ENCODE measurements around the gene CDKN1C.

Gene CDKN1C

DNA sequence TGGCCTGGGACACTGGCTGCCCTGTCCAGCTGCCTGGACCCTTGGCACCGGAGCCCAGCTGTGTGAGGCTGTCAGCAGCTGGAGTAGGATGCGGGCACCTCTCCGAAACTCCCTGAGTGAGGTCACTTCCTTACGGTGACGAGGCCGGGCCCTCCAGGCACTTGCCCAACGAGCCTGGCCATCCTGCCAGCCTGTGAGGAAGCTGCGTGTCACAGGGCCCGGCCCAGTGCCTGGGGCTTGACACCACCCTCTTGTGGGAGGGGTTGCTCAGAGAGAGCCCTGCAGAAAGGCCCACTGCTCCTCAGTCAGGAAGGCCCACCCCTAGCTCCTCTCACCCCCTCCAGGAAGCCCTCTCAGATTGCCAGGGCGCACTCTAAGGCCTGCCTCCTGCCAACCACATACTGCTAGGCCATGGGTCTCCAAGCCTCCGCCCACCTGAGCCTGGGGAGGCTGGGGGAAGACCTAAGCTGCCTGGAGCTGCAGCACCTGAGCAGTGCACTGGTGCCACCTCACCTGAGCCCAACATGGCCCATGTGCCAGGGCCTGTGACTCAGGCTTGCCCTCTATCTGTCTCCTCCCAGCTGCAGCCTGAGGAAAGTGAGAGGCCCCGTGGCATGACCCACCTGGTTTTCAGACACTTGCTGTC is 47.9 kb upstream of the CDKN1C start:
- Histone ChIP-seq H2AFZ (ENCODE audit: low read length) (peak overlapping the region; percentile 62; the same call in 1 of the 2 replicates), H4K20me1 (ENCODE audit: insufficient read depth, low read length) (no peaks in the 10 kb centered on the region), H3K79me2 (ENCODE audit: low read length) (no peaks in the 10 kb centered on the region), H3K9me2 (replicated peaks; ENCODE audit: insufficient read depth, low read length) (no peaks in the 10 kb centered on the region), H3K4me3 (ENCODE audit: low read length) (no peak overlapping the region), H3K27ac (ENCODE audit: low read length) (peak overlapping the region; percentile 81), H3K9ac (ENCODE audit: low read length) (peak overlapping the region; percentile 50), H3K9me3 (replicated peaks; ENCODE audit: insufficient read depth, low read length) (no peaks in the 10 kb centered on the region), H3F3A (ENCODE audit: insufficient read depth, low read length) (peaks cover 21% of the 10 kb centered on the region), H3K4me1 (ENCODE audit: low read length) (peaks cover 19% of the 10 kb centered on the region), H3K27me3 (replicated peaks; ENCODE audit: insufficient read depth, low read length) (peaks cover 15% of the 10 kb centered on the region), H3K36me3 (replicated peaks; ENCODE audit: insufficient read depth, low read length) (no peaks in the 10 kb centered on the region), H3K4me2 (ENCODE audit: low read depth, low read length) (peak overlapping the region; percentile 31)
- peak; percentile 87 for DNase-seq
- TF ChIP-seq, protein P1, sequence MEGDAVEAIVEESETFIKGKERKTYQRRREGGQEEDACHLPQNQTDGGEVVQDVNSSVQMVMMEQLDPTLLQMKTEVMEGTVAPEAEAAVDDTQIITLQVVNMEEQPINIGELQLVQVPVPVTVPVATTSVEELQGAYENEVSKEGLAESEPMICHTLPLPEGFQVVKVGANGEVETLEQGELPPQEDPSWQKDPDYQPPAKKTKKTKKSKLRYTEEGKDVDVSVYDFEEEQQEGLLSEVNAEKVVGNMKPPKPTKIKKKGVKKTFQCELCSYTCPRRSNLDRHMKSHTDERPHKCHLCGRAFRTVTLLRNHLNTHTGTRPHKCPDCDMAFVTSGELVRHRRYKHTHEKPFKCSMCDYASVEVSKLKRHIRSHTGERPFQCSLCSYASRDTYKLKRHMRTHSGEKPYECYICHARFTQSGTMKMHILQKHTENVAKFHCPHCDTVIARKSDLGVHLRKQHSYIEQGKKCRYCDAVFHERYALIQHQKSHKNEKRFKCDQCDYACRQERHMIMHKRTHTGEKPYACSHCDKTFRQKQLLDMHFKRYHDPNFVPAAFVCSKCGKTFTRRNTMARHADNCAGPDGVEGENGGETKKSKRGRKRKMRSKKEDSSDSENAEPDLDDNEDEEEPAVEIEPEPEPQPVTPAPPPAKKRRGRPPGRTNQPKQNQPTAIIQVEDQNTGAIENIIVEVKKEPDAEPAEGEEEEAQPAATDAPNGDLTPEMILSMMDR (IDR thresholded peaks at IDR 0.05; ENCODE audit: low read length): peak; percentile 20
- no peak for TF ChIP-seq EZH2 (optimal IDR thresholded peaks at IDR 0.05; ENCODE audit: low read depth, low read length)

DNA sequence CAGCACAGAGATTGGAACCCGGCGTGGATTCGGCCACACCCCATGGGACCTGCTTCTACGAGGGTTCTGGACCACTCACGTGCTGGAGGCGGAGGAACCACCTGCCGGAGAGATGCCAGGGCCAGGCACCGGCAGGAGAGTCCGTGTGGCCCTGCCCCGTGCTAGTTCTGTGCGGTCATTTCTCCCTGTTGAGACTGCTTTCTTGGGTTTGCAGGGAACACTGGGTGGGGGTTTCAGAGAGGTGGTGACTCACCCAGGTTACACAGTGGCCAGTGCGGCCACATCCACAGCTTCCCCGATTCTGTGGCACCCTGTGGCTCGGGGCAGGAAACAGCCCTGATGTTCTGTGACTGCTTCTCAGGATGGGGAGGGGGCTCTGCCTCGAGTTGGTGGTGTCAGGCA is 47.3 kb upstream of the CDKN1C start:
- no peak for DNase-seq
- Histone ChIP-seq H3K79me2 (ENCODE audit: low read length) (no peaks in the 10 kb centered on the region), H3K36me3 (replicated peaks; ENCODE audit: insufficient read depth, low read length) (no peaks in the 10 kb centered on the region), H3K9me3 (replicated peaks; ENCODE audit: insufficient read depth, low read length) (no peaks in the 10 kb centered on the region), H3K9ac (ENCODE audit: low read length) (peak overlapping the region; percentile 28; the same call in 1 of the 2 replicates), H2AFZ (ENCODE audit: low read length) (no peak overlapping the region), H3K4me3 (ENCODE audit: low read length) (no peak overlapping the region), H3K9me2 (replicated peaks; ENCODE audit: insufficient read depth, low read length) (no peaks in the 10 kb centered on the region), H3K4me2 (ENCODE audit: low read depth, low read length) (peak overlapping the region; percentile 31), H3F3A (ENCODE audit: insufficient read depth, low read length) (peaks cover 21% of the 10 kb centered on the region), H3K27ac (ENCODE audit: low read length) (peak overlapping the region; percentile 81; the same call in 1 of the 2 replicates), H3K27me3 (replicated peaks; ENCODE audit: insufficient read depth, low read length) (peaks cover 22% of the 10 kb centered on the region), H3K4me1 (ENCODE audit: low read length) (peaks cover 19% of the 10 kb centered on the region), H4K20me1 (ENCODE audit: insufficient read depth, low read length) (no peaks in the 10 kb centered on the region)
- TF ChIP-seq EZH2phosphoT487 (IDR thresholded peaks at IDR 0.05; ENCODE audit: low read length) (no peak), EZH2 (optimal IDR thresholded peaks at IDR 0.05; ENCODE audit: low read depth, low read length) (no peak)
- TF ChIP-seq, protein P1 (IDR thresholded peaks at IDR 0.05; ENCODE audit: low read length): no peak

DNA sequence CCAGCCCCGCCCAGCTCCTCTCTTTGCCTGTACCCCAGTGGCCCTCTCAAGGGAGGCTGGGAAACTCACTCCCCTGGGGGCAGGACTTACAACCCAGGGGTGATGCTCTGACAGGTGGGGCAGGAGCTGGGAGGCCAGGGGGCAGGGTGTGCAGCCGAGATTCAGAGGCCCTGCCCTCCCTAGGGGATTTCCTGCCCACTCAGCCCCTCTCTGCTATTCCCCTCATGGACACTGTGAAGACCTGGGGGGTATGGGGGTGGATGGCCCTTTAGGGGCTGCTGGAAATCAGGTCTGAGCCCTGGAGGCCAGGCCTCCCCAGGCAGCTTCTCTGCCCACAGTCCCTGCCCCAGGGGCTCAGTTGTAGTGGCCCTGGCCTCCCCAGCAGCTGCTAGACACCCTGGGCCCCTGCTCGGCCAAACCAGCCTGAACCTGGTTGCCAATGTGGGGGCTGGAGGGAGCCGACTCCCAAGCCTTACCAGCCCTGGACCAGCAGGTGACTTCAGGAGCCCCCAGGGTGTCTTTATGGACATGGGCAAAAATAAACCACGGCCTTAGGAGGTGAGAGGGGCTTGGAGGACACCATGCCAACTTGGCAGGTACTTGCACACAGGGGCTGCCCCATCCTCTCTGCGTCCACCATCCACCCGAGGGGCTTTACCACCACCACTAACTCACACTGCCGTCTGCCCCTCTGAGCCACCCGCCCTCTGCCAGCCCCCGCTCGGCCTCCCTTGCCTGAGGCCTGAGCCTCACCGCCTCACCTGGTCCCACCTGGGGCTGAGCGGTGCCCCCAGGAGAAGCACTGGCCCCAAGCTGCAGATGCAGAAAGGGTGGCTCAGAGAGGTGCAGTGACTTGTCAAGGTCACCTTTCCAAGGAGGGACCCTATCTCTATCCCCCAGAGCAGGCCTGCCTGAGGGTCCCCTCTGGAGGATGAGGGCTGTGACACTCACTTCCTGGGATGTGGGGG is 46.5 kb upstream of the CDKN1C start:
- Histone ChIP-seq H3K27ac (ENCODE audit: low read length) (no peak overlapping the region), H3K4me1 (ENCODE audit: low read length) (peaks cover 19% of the 10 kb centered on the region), H3K9me2 (replicated peaks; ENCODE audit: insufficient read depth, low read length) (no peaks in the 10 kb centered on the region), H3K36me3 (replicated peaks; ENCODE audit: insufficient read depth, low read length) (no peaks in the 10 kb centered on the region), H3K27me3 (replicated peaks; ENCODE audit: insufficient read depth, low read length) (peaks cover 30% of the 10 kb centered on the region), H3K79me2 (ENCODE audit: low read length) (no peaks in the 10 kb centered on the region), H3K4me3 (ENCODE audit: low read length) (no peak overlapping the region), H3K9me3 (replicated peaks; ENCODE audit: insufficient read depth, low read length) (no peaks in the 10 kb centered on the region), H3K9ac (ENCODE audit: low read length) (no peak overlapping the region), H3F3A (ENCODE audit: insufficient read depth, low read length) (peaks cover 21% of the 10 kb centered on the region), H4K20me1 (ENCODE audit: insufficient read depth, low read length) (no peaks in the 10 kb centered on the region), H2AFZ (ENCODE audit: low read length) (no peak overlapping the region), H3K4me2 (ENCODE audit: low read depth, low read length) (no peak overlapping the region)
- no peak for DNase-seq
- TF ChIP-seq EZH2phosphoT487 (IDR thresholded peaks at IDR 0.05; ENCODE audit: low read length) (no peak), EZH2 (optimal IDR thresholded peaks at IDR 0.05; ENCODE audit: low read depth, low read length) (no peak)
- TF ChIP-seq, protein P1 (IDR thresholded peaks at IDR 0.05; ENCODE audit: low read length): no peak

All from MM.1S (cell line).